GM19023 (cell line): ENCODE measurements around the gene PEMT.

Source experiments
- ATAC-seq: cut with Tn5 transposase; IDR thresholded peaks from one replicate; pipeline ENCODE4 v1.9.1; 2021; ENCODE audit warnings: mild to moderate bottlenecking, moderate library complexity; ENCODE audit not compliant: unreplicated experiment

Gene PEMT

GRCh38 chr17:17515934-17516930 lies 75.3 kb downstream of the PEMT start:
- no peak for ATAC-seq

GRCh38 chr17:17514993-17515933 lies 76.2 kb downstream of the PEMT start:
- no peak for ATAC-seq

GRCh38 chr17:17514361-17514992 lies 77.0 kb downstream of the PEMT start:
- ATAC-seq = no peak

- ATAC-seq = no peak
Measured at GRCh38 chr17:17513626-17514025, 77.9 kb downstream of the PEMT start.

- ATAC-seq = no peak
Measured at GRCh38 chr17:17512866-17513265, 78.6 kb downstream of the PEMT start.

- no peak for ATAC-seq
Measured at GRCh38 chr17:17511881-17512858, 79.3 kb downstream of the PEMT start.

GRCh38 chr17:17511293-17511741 lies 80.2 kb downstream of the PEMT start:
- ATAC-seq = no peak

- ATAC-seq = no peak
Measured at GRCh38 chr17:17510456-17511292, 80.8 kb downstream of the PEMT start.

GRCh38 chr17:17509601-17510425 lies 81.7 kb downstream of the PEMT start:
- ATAC-seq = no peak

GRCh38 chr17:17508646-17509591 lies 82.6 kb downstream of the PEMT start:
- no peak for ATAC-seq

- no peak for ATAC-seq
Measured at GRCh38 chr17:17508019-17508535, 83.4 kb downstream of the PEMT start.

GRCh38 chr17:17507465-17508011 lies 84.0 kb downstream of the PEMT start:
- no peak for ATAC-seq

- no peak for ATAC-seq
Measured at GRCh38 chr17:17506893-17507464, 84.5 kb downstream of the PEMT start.

- ATAC-seq = no peak
Measured at GRCh38 chr17:17506181-17506741, 85.2 kb downstream of the PEMT start.

- ATAC-seq = no peak
Measured at GRCh38 chr17:17505610-17506171, 85.8 kb downstream of the PEMT start.
